Progenitor cell of endocrine pancreas (in vitro differentiated cells): ENCODE data around the gene AGFG1. TPM values are rescaled to one million over a fixed set of nuclear protein-coding genes. Genes with fewer than 3 reads are reported as not detected.
"Not testable (repeated sequence)": the region's sequence is repeated elsewhere in the genome, so short reads cannot be mapped to it uniquely, and the experiment has no call there.

Experiments used
- DNase-seq: peaks from one replicate; pipeline ENCODE4 v3.0.0; 2021; ENCODE audit warnings: low spot score; ENCODE audit not compliant: unreplicated experiment
- H3K27ac Mint-ChIP-seq: 2 replicates; pipeline ENCODE4 v1.8.0; 2021; ENCODE audit warnings: mild to moderate bottlenecking, moderate library complexity, mixed read lengths
- H3K27me3 Mint-ChIP-seq: 2 replicates; pipeline ENCODE4 v1.8.0; 2021; ENCODE audit warnings: mixed read lengths
- H3K36me3 Mint-ChIP-seq: 2 replicates; pipeline ENCODE4 v1.8.0; 2022; ENCODE audit warnings: mixed read lengths; ENCODE audit not compliant: insufficient read depth
- H3K4me1 Mint-ChIP-seq: 2 replicates; pipeline ENCODE4 v1.8.0; 2021; ENCODE audit warnings: low read depth, mixed read lengths
- H3K4me3 Mint-ChIP-seq: 2 replicates; pipeline ENCODE4 v1.8.0; 2021; ENCODE audit warnings: low read depth, mild to moderate bottlenecking, moderate library complexity, mixed read lengths
- H3K9me3 Mint-ChIP-seq: 2 replicates; pipeline ENCODE4 v1.8.0; 2021; ENCODE audit warnings: low read depth, mixed read lengths
- total RNA-seq: library from RNA; stranded (reverse); gene quantifications from 2 replicates; pipeline ENCODE4 v1.2.1, GENCODE V29; 2021
- TF ChIP-seq, protein P1 (sequence below): fragments of 200-600 bp; sonication (generic); IDR thresholded peaks from one replicate; pipeline ENCODE4 v1.5.0; 2021; ENCODE audit warnings: antibody characterized with exemption, mild to moderate bottlenecking; ENCODE audit not compliant: unreplicated experiment

The AGFG1 gene
- total RNA-seq, 1 donor from 2014 or later, result 74.5 TPM

DNA sequence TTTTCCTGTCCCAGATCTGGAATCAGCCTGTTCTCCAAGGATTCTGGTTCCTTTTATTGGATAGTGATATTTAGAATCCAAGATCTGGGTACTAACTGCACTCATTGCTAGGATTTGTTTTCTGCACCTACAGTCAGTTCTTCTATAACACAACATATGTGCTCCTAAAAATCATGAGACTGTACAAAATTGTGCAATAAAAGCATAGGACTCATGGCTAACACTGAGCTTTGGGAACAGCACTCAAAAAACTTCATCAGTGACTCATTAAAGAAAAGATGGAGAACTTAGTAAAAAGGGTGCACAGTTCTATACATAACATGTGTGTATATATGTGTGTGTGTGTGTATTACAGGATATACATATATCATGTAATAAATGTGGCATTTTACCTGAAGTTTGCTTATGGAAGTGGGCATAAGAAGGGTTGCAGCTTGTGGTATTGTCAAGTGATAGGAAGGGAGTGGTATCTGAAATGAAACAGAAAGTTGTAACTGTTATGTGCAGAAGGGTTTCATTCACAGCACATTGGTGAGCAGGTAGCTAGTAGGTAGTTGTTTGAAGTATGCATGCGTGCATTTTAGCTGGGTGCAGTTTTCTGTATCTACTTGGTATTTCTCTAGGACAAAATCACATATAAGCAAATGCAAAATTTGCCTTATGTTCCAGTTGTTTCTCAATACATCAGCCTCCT is 120.9 kb downstream of the AGFG1 start:
- no peak overlapping the region for H3K4me3 Mint-ChIP-seq
- H3K36me3 Mint-ChIP-seq, result no peaks in the 10 kb centered on the region
- H3K27ac Mint-ChIP-seq, result no peak overlapping the region
- H3K9me3 Mint-ChIP-seq, result peaks cover 6% of the 10 kb centered on the region
- DNase-seq, result no peak
- peaks cover 5% of the 10 kb centered on the region for H3K27me3 Mint-ChIP-seq
- TF ChIP-seq, protein P1, sequence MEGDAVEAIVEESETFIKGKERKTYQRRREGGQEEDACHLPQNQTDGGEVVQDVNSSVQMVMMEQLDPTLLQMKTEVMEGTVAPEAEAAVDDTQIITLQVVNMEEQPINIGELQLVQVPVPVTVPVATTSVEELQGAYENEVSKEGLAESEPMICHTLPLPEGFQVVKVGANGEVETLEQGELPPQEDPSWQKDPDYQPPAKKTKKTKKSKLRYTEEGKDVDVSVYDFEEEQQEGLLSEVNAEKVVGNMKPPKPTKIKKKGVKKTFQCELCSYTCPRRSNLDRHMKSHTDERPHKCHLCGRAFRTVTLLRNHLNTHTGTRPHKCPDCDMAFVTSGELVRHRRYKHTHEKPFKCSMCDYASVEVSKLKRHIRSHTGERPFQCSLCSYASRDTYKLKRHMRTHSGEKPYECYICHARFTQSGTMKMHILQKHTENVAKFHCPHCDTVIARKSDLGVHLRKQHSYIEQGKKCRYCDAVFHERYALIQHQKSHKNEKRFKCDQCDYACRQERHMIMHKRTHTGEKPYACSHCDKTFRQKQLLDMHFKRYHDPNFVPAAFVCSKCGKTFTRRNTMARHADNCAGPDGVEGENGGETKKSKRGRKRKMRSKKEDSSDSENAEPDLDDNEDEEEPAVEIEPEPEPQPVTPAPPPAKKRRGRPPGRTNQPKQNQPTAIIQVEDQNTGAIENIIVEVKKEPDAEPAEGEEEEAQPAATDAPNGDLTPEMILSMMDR, result no peak
- H3K4me1 Mint-ChIP-seq, result peaks cover under 1% of the 10 kb centered on the region

DNA sequence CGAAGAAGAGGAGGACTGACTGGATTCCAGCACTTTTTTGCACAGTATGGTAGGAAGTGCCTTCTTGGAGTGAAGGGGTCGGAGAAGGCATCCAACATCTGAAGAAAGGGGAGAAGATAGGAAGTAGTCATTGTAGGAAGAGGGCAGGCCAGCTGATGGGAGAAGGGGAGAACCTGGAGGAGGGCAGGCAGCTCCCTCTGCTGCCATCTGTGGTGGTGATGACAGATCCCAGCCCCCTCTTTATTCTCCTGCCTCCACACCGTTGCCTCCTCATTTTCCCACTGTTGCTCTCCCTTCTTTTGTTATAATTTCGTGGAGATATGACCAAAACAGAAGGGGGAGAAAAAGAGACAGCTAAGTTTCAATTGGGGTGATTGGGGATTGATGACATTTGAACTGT is 123.8 kb downstream of the AGFG1 start:
- Mint-ChIP-seq H3K27ac (no peak overlapping the region), H3K9me3 (no peaks in the 10 kb centered on the region), H3K27me3 (peaks cover 5% of the 10 kb centered on the region), H3K36me3 (no peaks in the 10 kb centered on the region), H3K4me3 (no peak overlapping the region), H3K4me1 (peaks cover 7% of the 10 kb centered on the region)
- TF ChIP-seq, protein P1, result no peak
- DNase-seq, result no peak

DNA sequence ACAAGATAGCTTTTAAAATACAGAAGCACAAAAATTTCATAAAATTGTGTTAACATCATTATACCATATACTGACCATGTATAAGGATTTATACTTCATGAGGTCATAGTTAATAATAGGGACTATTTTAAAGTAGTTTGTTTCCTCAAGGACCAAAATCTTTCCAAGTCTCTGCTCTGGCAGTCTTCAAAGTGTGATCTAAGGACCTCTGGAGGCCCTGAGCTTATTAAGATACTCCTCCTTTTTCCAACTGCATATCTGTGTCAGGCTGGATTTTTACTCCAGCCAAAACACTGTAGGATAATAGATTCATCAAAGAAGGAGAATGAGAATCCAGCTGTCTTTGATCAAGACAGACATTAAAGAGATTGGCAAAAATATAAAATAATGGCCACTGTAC is 125.1 kb downstream of the AGFG1 start:
- TF ChIP-seq, protein P1, result no peak
- Mint-ChIP-seq H3K9me3 (peaks cover 2% of the 10 kb centered on the region), H3K27me3 (peaks cover 5% of the 10 kb centered on the region), H3K36me3 (no peaks in the 10 kb centered on the region), H3K4me1 (peaks cover 7% of the 10 kb centered on the region), H3K27ac (peak overlapping the region; percentile 30), H3K4me3 (no peak overlapping the region)
- DNase-seq, result no peak

DNA sequence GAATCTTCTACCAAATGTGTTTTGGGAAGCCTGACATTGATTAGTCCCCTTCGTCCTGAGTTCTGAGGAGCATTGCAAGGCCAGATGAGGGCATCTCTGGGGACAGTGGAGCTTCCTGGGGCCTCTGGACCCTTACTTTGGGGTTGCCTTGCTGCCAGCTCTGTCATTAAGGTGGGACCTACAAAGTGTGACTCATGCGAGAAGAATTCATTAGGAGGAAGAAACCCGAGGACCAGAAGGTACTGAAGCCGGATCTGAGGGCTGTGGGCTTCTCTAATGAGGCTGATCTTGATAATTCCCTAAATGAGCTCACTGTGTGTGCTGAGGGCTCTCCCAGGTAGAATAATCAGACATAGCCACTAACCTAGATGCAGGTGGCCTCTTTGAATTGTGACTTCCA is 126.0 kb downstream of the AGFG1 start:
- Mint-ChIP-seq H3K27me3 (peaks cover 5% of the 10 kb centered on the region), H3K4me3 (no peak overlapping the region), H3K36me3 (no peaks in the 10 kb centered on the region), H3K4me1 (peaks cover 7% of the 10 kb centered on the region), H3K27ac (peak overlapping the region; percentile 78), H3K9me3 (peaks cover 3% of the 10 kb centered on the region)
- no peak for DNase-seq
- TF ChIP-seq, protein P1, result no peak

DNA sequence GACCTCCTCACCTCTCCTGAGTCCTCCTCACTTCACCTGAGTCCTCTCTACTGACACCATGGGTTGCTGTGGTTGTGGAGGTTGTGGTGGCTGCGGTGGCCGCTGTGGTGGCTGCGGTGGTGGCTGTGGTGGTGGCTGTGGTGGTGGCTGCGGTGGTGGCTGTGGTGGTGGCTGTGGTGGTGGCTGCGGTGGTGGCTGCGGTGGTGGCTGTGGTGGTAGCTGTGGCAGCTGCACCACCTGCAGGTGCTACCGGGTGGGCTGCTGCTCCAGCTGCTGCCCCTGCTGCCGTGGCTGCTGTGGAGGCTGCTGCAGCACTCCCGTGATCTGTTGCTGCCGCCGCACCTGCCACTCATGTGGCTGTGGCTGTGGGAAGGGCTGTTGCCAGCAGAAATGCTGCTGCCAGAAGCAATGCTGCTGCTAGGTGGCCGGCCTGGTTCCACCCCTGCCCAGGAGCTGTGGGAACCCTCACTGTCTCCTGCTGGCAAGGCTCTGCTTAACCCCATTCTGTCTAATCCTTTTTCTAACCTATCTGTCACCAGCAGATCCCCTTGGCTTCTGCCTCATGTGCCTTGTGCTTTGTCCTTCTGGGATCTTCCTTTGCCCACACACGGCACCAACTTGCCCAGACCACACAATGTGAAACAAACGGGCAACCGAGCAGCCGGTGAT is 127.0 kb downstream of the AGFG1 start, which contains the start of gene SCYGR2:
Gene SCYGR2, plus strand, starts transcription at position 59 of the 669 bp plus-strand sequence. Its CDS starts 0 bp downstream, at position 59.
- not testable (repeated sequence) for H3K4me1 Mint-ChIP-seq, H3K27me3 Mint-ChIP-seq, H3K36me3 Mint-ChIP-seq, DNase-seq, H3K4me3 Mint-ChIP-seq, H3K9me3 Mint-ChIP-seq
- H3K27ac Mint-ChIP-seq, result peak within 1 kb of the TSS; percentile 78
